OCI-LY3 (cell line): ENCODE measurements around the gene CLEC16A.

Experiments used
- H2AFZ ChIP-seq: fragments of 200-600, 300-600 bp; shearing (Covaris generic); 2 replicates; pipeline ENCODE4 v1.6.0; 2014; ENCODE audit warnings: antibody characterized with exemption, low read depth, low read length
- H3K27ac ChIP-seq: fragments of 200-600, 300-600 bp; sonication (generic); 2 replicates; pipeline ENCODE4 v1.5.1; 2014; ENCODE audit warnings: mild to moderate bottlenecking, low read length, moderate library complexity, mixed read lengths
- H3K27me3 ChIP-seq: fragments of 200-600, 300-600 bp; sonication (generic); 2 replicates; pipeline ENCODE4 v1.6.1; 2014; ENCODE audit warnings: low read depth, low read length, mixed read lengths
- H3K36me3 ChIP-seq: fragments of 200-600, 300-600 bp; sonication (generic); replicated peaks from 2 replicates; pipeline ENCODE3; 2014; ENCODE audit warnings: low read depth, low read length, mixed read lengths
- H3K4me1 ChIP-seq: fragments of 300-600, 200-600 bp; sonication (generic); 2 replicates; pipeline ENCODE4 v1.6.1; 2014; ENCODE audit warnings: low read length, mixed read lengths
- H3K4me2 ChIP-seq: fragments of 200-600, 300-600 bp; sonication (generic); 2 replicates; pipeline ENCODE4 v1.6.1; 2014; ENCODE audit warnings: low read length, mixed read lengths
- H3K4me3 ChIP-seq: fragments of 300-600, 200-600 bp; sonication (generic); 2 replicates; pipeline ENCODE4 v1.5.1; 2014; ENCODE audit warnings: antibody characterized with exemption, mild to moderate bottlenecking, low read length, moderate library complexity
- H3K79me2 ChIP-seq: fragments of 300-600, 200-600 bp; shearing (Covaris generic); 2 replicates; pipeline ENCODE4 v1.6.1; 2014; ENCODE audit warnings: mild to moderate bottlenecking, low read length, mixed read lengths
- H3K9ac ChIP-seq: fragments of 300-600, 200-600 bp; shearing (Covaris generic); 2 replicates; pipeline ENCODE4 v1.6.0; 2014; ENCODE audit warnings: mild to moderate bottlenecking, low read length, moderate library complexity
- H3K9me3 ChIP-seq: fragments of 200-600, 300-600 bp; shearing (Covaris generic); 2 replicates; pipeline ENCODE4 v1.6.1; 2014; ENCODE audit warnings: low read length, mixed read lengths; ENCODE audit not compliant: insufficient read depth
- H4K20me1 ChIP-seq: fragments of 200-600, 300-600 bp; sonication (generic); 2 replicates; pipeline ENCODE4 v1.6.1; 2016; ENCODE audit warnings: low read length, mixed read lengths; ENCODE audit not compliant: insufficient read depth
- CTCF ChIP-seq: fragments of 200-600, 300-600 bp; sonication (generic); IDR thresholded peaks from 2 replicates; pipeline ENCODE4 v1.5.1; 2014; ENCODE audit warnings: antibody characterized with exemption, low read length, low read depth
- EZH2phosphoT487 ChIP-seq: fragments of 200-600 bp; shearing (Covaris generic); IDR thresholded peaks from 2 replicates; pipeline ENCODE4 v1.6.1; 2018; ENCODE audit warnings: antibody characterized with exemption, mixed run types, low read depth

Gene CLEC16A

GRCh38 chr16:10993649-10994048 is 49.3 kb downstream of the CLEC16A start:
- H3K4me2 ChIP-seq: no peak overlapping the region
- TF ChIP-seq CTCF (no peak), EZH2phosphoT487 (no peak)
- peaks cover 34% of the 10 kb centered on the region for H3K4me1 ChIP-seq
- H3K36me3 ChIP-seq: peaks cover 18% of the 10 kb centered on the region
- peaks cover 12% of the 10 kb centered on the region for H3K79me2 ChIP-seq
- no peaks in the 10 kb centered on the region for H3K27me3 ChIP-seq
- no peaks in the 10 kb centered on the region for H3K9me3 ChIP-seq
- H3K27ac ChIP-seq: no peak overlapping the region
- H3K4me3 ChIP-seq: no peak overlapping the region
- H4K20me1 ChIP-seq: no peaks in the 10 kb centered on the region
- H3K9ac ChIP-seq: no peak overlapping the region
- no peak overlapping the region for H2AFZ ChIP-seq

- Histone ChIP-seq H3K79me2 (peaks cover 8% of the 10 kb centered on the region; the same call in 1 of the 2 replicates), H3K9ac (no peak overlapping the region)
- TF ChIP-seq EZH2phosphoT487 (no peak), CTCF (no peak)
Observed at GRCh38 chr16:10994571-10994970, 50.2 kb downstream of the CLEC16A start.

GRCh38 chr16:10995565-10995964 is 51.2 kb downstream of the CLEC16A start:
- TF ChIP-seq EZH2phosphoT487 (no peak), CTCF (no peak)
- H4K20me1 ChIP-seq: no peaks in the 10 kb centered on the region
- H3K27me3 ChIP-seq: no peaks in the 10 kb centered on the region
- peaks cover 9% of the 10 kb centered on the region for H3K36me3 ChIP-seq
- peaks cover 21% of the 10 kb centered on the region for H3K4me1 ChIP-seq
- no peak overlapping the region for H3K4me2 ChIP-seq
- H3K9me3 ChIP-seq: no peaks in the 10 kb centered on the region
- H3K4me3 ChIP-seq: no peak overlapping the region
- no peak overlapping the region for H2AFZ ChIP-seq
- H3K9ac ChIP-seq: no peak overlapping the region
- peak overlapping the region; percentile 30 for H3K27ac ChIP-seq
- H3K79me2 ChIP-seq: no peaks in the 10 kb centered on the region

More at GRCh38 chr16:10994571-10994970, 50.2 kb downstream of the CLEC16A start:
- H3K27me3 ChIP-seq: no peaks in the 10 kb centered on the region
- H3K27ac ChIP-seq: no peak overlapping the region
- H4K20me1 ChIP-seq: no peaks in the 10 kb centered on the region
- no peak overlapping the region for H3K4me2 ChIP-seq
- H3K36me3 ChIP-seq: peaks cover 14% of the 10 kb centered on the region
- H3K4me3 ChIP-seq: no peak overlapping the region
- H3K4me1 ChIP-seq: peaks cover 25% of the 10 kb centered on the region
- H3K9me3 ChIP-seq: no peaks in the 10 kb centered on the region
- no peak overlapping the region for H2AFZ ChIP-seq

GRCh38 chr16:10997485-10997884 is 53.1 kb downstream of the CLEC16A start:
- TF ChIP-seq EZH2phosphoT487 (no peak), CTCF (no peak)
- H3K4me3 ChIP-seq: no peak overlapping the region
- H3K27ac ChIP-seq: no peak overlapping the region
- no peaks in the 10 kb centered on the region for H3K27me3 ChIP-seq
- no peaks in the 10 kb centered on the region for H3K79me2 ChIP-seq
- no peak overlapping the region for H3K4me2 ChIP-seq
- H3K4me1 ChIP-seq: peaks cover 21% of the 10 kb centered on the region
- no peaks in the 10 kb centered on the region for H3K9me3 ChIP-seq
- H4K20me1 ChIP-seq: no peaks in the 10 kb centered on the region
- peaks cover 9% of the 10 kb centered on the region for H3K36me3 ChIP-seq
- no peak overlapping the region for H2AFZ ChIP-seq
- no peak overlapping the region for H3K9ac ChIP-seq
